HUES6 (cell line): Measurements from ENCODE around the gene TTC39C.

Source experiments
- H3K27ac ChIP-seq: 2 replicates; pipeline ENCODE4 v1.7.0; 2013; ENCODE audit warnings: low read depth, mild to moderate bottlenecking, low read length, inconsistent platforms
- H3K27me3 ChIP-seq: 2 replicates; pipeline ENCODE4 v1.6.1; 2013; ENCODE audit warnings: low read length; ENCODE audit not compliant: control insufficient read depth, insufficient read depth
- H3K36me3 ChIP-seq: 2 replicates; pipeline ENCODE4 v1.6.1; 2013; ENCODE audit warnings: low read length; ENCODE audit not compliant: control insufficient read depth, insufficient read depth
- H3K4me1 ChIP-seq: 2 replicates; pipeline ENCODE4 v1.6.1; 2013; ENCODE audit warnings: low read length; ENCODE audit not compliant: control insufficient read depth, insufficient read depth
- H3K4me3 ChIP-seq: 2 replicates; pipeline ENCODE4 v1.5.1; 2013; ENCODE audit warnings: low read depth, low read length
- H3K9ac ChIP-seq: one replicate; pipeline ENCODE4 v1.6.1; 2013; ENCODE audit warnings: mild to moderate bottlenecking, low read length
- H3K9me3 ChIP-seq: 2 replicates; pipeline ENCODE4 v1.6.1; 2013; ENCODE audit warnings: low read depth, low read length; ENCODE audit not compliant: control insufficient read depth, insufficient read depth

Gene TTC39C

GRCh38 chr18:24177499-24178133, 163.1 kb downstream of the TTC39C start:
- peaks cover 4% of the 10 kb centered on the region for H3K36me3 ChIP-seq
- H3K9me3 ChIP-seq: no peaks in the 10 kb centered on the region
- H3K27ac ChIP-seq: no peak overlapping the region
- H3K9ac ChIP-seq: no peak overlapping the region
- H3K27me3 ChIP-seq: no peaks in the 10 kb centered on the region
- peaks cover 13% of the 10 kb centered on the region; the same call in 1 of the 2 replicates for H3K4me1 ChIP-seq
- no peak overlapping the region for H3K4me3 ChIP-seq

- Histone ChIP-seq H3K9me3 (no peaks in the 10 kb centered on the region), H3K36me3 (peaks cover 4% of the 10 kb centered on the region), H3K4me3 (no peak overlapping the region), H3K4me1 (peaks cover 13% of the 10 kb centered on the region; the same call in 1 of the 2 replicates), H3K27me3 (no peaks in the 10 kb centered on the region), H3K9ac (no peak overlapping the region), H3K27ac (no peak overlapping the region)
Observed at GRCh38 chr18:24180048-24180447, 165.5 kb downstream of the TTC39C start.

- no peaks in the 10 kb centered on the region for H3K27me3 ChIP-seq
- H3K4me1 ChIP-seq: peaks cover 13% of the 10 kb centered on the region; the same call in 1 of the 2 replicates
- H3K9ac ChIP-seq: no peak overlapping the region
- H3K27ac ChIP-seq: no peak overlapping the region
- no peak overlapping the region for H3K4me3 ChIP-seq
- no peaks in the 10 kb centered on the region for H3K9me3 ChIP-seq
- peaks cover 4% of the 10 kb centered on the region for H3K36me3 ChIP-seq
Observed at GRCh38 chr18:24181806-24182205, 167.3 kb downstream of the TTC39C start.
